CD4-positive, alpha-beta T cell treated with Interferon gamma for 1 hour (primary cell): Measurements from ENCODE around the gene HSD17B1.
A peak's percentile ranks its signal among the peaks of the same experiment; 100 is the strongest.
"Not testable (repeated sequence)": the region's sequence is repeated elsewhere in the genome, so short reads cannot be mapped to it uniquely, and the experiment has no call there.

Experiments used
- DNase-seq: peaks from one replicate; pipeline ENCODE4 v3.0.0-alpha.2; 2020

HSD17B1 gene, protein sequence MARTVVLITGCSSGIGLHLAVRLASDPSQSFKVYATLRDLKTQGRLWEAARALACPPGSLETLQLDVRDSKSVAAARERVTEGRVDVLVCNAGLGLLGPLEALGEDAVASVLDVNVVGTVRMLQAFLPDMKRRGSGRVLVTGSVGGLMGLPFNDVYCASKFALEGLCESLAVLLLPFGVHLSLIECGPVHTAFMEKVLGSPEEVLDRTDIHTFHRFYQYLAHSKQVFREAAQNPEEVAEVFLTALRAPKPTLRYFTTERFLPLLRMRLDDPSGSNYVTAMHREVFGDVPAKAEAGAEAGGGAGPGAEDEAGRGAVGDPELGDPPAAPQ

DNA sequence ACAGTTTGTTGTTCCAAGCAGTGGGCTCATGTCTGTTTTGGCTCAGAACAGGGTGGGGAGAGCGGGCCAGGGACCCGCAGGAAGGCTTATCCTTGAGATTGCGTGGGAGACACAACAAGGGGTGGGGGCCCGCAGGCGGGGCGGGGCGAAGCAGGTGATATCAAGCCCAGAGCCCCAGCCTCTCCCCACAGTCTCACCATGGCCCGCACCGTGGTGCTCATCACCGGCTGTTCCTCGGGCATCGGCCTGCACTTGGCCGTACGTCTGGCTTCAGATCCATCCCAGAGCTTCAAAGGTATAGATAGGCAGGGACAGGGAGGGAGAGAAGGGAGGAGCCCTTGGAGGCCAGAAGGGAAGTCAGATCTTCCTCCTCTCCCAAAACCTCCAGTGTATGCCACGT, at the start of gene HSD17B1:
TSS of gene HSD17B1 (plus strand) at position 188 of the 400 bp plus-strand sequence. CDS start at position 199, 11 bp downstream.
- not testable (repeated sequence) for DNase-seq

GRCh38 chr17:42502926-42503325, 49.8 kb upstream of the HSD17B1 start:
- DNase-seq: no peak

GRCh38 chr17:42507671-42508070, 45.1 kb upstream of the HSD17B1 start:
- no peak for DNase-seq

DNA sequence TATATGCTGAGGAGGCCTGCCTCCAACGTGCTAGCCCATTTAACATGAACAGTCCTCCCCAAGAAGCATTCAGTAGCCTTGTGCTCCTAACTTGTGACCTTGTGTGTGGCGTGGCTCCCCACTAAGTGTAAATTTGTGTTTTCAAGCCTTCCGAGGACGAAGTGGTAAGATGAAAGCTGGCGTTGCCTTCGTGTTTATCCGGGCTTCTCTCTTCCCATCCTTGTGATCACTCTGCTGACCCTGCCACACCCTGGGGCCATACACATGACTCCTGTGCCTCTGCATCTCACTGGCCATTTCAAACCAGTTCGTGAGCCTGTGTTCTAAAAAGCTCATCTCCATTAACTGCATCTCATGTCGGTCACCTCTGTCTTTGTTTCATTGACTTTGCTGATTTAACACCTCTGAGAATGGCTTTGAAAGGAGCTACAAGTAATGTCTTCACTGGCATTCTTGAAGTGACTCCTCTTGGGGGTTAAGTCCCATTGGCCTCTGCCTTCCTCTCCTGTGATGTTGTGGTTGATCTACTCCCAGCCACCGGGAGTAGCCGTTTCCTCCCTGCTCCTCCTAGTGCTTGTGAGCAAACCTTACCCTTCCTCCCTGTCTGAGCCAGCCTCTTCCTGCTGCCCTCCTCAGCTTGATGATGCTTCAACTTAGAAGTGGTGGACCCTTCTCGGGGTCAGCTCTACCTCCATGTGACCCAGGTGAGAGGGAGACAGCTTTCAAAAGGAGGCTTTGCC, 44.1 kb upstream of the HSD17B1 start:
- DNase-seq: no peak

GRCh38 chr17:42509409-42509808, 43.3 kb upstream of the HSD17B1 start:
- DNase-seq: no peak

DNA sequence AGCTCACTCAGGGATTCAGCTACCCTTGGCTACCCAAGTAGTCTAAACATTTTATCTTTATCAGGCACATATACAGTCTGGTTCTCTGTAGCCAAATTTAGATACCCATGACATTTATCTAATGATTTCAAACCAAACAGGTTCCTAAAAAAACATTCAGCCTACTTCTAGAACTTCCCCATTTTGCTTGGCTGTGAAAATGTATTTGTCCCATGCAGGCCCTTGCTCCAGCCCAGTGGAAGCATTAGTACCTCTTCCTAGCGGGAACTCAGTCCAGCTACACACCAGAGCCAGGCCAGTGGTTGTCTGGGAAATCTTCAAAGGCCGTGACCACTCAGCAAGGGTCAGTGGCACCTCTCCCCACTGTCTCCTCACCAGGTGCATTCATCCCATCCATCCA, 42.9 kb upstream of the HSD17B1 start:
- DNase-seq: no peak

- DNase-seq: no peak
These were observed 40.5 kb upstream of the HSD17B1 start for GRCh38 chr17:42512246-42512645.

DNA sequence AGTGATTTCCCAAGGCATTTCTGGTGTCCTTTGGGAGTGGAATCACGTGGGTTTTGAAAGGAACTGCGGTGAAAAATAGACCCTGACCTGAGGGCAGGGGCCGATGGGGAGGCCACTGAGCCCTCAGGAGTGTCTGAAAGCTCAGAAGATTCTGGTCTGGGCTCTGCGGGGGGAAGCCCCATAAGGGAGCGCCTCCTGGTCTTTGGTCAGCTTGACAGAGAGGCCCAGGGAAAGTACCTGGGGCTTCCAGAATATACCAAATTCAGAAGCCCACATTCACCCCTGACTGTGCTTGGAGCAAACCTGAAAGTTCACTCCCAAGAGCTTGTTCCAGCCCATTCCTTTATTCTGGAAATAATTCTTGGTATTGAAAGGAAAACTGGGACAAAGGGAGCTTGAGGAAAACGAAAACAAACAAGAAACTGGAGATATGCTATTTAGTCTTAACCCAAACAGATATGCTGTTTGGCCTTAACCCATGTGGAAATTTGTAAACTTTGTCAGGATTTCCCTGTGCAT, 39.9 kb upstream of the HSD17B1 start:
- DNase-seq: no peak

GRCh38 chr17:42513686-42514085, 39.0 kb upstream of the HSD17B1 start:
- no peak for DNase-seq

DNA sequence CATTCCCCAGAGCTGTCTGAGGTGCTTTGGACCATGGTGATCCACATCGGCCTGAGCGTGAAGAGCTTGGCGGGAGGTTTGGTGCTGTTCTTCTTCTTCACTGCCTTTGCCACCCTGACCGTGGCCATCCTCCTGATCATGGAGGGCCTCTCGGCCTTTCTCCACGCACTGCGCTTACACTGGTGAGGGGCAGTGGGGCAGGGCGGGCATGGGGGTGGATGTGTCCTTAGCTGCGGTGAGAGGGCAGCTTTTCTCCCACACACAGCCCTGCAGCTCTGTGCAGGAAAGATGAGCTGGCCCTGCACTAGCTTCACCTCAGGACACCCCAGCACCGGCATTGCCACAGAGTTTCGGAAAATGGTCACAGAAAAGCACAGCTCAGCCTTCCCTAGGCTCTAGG, 38.4 kb upstream of the HSD17B1 start:
- DNase-seq: no peak

DNA sequence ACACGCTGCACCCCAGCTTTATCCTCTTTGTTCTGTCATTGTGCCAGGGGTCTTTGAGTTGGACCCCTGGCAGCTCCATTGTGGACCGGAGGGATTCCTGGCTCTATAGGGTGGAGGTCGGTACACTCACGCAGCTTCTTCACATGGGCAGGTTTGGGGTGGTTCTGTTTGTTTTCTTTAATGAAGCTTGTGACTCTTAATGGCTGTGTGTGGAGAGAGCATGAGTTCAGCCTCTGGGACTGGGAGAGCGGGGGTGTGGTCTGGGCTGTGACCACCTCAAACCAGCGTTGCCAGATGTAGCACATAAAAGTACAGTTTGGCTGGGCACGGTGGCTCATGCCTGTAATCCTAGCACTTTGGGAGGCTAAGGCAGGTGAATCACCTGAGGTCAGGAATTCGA, 37.9 kb upstream of the HSD17B1 start:
- DNase-seq: no peak

DNA sequence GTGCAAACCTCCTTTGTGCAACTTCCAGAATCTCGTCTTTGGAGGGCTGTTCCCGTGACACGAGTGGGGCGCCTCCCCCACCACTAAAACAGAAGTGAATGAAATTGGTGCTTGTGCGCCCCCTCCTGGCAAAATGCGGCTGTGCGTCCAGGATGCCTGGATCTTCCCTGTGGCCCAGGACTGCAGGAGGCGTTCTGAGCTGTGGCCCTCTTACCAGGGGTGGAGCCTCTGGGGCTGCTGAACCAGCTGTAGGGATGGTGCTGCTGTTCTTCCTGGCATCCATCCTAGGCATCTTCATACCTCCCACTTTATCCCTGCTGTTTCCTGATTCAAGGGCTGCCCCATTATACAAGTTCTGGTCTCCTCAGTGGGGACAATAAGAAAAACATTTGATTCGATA, 35.2 kb upstream of the HSD17B1 start:
- DNase-seq: peak; percentile 76

DNA sequence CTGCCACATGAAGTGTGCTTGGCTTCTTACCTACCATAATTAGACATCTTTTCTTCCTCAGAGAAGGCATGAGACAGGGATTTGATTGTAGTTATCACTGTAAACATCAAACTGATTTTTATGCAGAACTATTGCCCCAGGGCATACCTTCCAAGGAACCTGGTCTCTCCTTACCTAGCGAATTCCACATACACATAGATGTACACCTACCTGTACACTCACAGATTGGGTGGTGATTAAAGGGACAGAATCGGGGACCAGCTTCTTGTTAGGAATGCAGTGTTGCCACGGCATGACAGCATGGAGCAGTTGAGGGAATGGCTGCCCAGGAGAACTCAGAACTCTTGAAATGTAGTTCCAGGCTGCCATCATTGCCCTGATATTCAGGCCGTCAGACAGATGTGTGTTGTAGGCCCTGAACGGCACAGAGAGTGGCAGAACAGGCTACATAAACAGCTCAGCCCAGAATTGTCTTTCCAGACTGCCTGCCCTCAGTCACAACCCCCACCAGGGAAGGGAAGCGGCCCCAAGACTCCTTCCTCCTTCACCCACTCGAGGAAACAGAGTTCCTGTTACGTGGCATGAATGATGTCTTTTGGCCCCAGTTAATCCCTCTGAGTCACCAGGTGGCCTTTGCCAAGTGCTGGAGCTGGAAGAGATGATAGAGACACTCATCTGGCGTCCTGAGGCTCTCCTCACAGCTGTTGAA, 34.5 kb upstream of the HSD17B1 start:
- DNase-seq: peak; percentile 43

DNA sequence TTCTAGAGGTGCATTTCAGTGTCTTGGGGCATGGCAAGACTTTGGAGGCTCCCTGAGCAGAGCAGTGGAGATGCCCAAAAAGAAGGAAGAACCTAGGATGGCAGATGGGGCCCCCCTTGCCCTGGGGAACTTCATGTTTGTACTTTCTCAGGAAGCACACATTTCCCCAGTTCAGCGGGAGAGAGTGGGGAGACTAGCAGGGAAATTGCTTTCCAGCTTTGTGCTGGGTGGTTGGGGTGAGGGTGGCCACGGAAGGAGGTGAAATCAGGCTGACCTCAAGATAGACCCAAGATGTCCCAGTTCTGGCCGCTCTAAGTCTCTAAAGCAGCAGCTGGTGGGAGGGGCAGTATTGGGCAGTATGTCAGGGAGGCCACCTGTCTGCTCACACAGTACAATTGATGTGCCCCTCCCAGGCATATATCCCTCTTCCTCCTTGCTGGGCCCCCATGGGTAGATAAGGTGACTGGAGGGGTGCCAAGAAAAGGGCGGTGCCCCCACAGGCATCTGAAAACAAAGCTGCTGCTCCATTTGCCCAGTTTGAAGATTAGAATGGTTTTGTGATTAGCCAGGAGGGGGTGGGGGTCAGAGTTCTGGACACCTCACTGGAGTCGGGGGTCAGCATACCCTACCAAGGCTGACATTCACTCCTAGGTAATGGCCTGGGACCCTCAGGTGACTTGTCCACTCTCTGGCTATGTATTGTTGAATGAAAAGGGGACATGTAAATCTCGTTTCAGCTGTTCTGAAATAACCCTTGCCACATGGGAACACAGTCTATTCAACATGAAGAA, 33.8 kb upstream of the HSD17B1 start:
- no peak for DNase-seq

DNA sequence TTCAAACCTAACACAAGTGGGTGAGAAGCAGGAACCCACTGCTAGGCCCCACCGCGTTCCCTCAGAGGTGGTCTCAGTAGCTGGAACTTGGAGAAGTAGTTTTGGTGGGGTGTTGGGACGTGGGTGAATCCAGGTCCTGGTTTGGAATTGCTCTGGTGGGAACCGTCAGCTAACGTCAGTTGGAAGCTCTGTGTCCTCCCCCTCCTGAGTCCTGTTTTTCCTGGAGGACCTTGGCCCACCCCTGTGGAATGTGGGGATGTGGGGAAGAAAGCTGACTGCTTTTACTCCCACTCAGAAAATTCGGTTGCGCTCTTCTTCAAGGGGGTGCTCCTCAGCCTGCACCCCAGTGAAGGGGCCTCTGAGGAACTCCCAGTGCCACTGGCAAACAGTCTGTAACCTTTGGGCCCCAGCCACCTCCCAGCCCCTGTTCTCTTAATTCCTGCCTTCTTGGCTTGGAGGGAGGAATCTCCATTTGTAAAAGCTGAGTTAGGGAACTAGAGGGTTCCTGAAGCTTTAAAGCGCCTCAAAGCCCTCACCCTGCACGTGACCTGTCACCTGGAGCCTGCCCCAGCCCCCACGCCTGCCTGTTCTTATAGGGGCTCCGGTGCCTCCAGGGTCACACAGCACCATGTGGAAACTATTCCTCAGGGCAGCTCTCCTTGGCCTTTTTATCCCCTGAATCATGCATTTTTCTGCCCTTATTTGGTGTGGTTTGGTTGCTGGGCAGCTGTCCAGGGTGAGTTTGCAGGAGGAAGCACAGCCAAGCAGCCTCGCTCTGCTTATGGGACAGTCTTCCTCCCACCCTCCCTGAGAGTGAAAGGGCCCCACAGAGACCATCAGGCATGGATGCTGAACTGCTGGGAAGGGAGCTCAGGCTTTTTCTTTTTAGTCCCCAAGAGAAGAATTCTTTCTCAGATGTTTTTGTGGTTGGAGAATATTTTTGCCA, 32.9 kb upstream of the HSD17B1 start:
- no peak for DNase-seq

GRCh38 chr17:42520540-42520951, 32.2 kb upstream of the HSD17B1 start:
- no peak for DNase-seq

DNA sequence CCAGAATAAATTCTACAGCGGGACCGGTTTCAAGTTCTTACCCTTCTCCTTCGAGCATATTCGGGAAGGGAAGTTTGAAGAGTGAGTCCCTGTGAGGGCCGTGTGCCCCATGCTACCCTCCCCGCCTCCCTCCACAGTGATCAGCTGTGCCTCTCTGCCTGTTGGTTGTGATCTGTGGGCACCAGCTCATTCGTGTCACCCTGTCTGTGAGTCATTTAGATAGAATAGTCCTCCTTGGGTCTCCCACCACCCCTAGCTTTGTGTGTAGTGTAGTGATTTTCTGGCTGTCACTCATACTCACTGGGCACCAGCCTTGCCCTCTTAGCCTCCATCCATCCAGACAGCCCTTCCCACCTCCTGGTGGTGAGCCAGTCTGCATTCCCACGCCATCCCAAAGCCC, 31.7 kb upstream of the HSD17B1 start:
- no peak for DNase-seq

GRCh38 chr17:42521666-42522262, 31.0 kb upstream of the HSD17B1 start:
- DNase-seq: no peak

DNA sequence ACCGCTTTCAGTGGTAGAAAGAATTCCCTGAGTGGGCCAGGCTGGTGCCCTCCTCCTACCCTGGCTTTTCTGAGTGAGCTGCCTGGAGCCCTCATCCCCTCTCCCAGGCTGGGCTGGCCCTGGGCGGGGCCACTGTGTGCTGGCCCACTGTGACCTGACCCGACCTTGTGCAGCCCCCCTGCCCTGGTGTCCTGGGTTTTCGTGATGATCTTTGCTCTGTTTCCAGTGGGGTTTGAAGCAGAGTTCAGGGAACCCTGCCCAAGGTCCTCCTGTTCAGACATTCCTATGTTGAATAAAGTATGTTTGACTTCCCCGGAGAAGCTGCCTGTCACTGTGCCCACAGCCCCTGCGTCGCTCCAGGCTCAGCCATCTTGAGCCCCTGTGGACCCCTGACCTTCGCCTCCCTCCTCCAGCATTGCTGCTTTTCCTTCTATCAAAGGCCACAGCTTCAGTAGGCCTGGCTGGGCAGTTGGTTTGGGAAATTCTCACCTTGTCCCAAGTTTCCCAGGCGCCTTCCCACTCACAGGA, 30.4 kb upstream of the HSD17B1 start:
- DNase-seq: no peak

GRCh38 chr17:42522798-42523278, 29.9 kb upstream of the HSD17B1 start:
- no peak for DNase-seq

GRCh38 chr17:42525221-42525620, 27.5 kb upstream of the HSD17B1 start:
- no peak for DNase-seq
